ENCODE data around the gene CEP135. TPM values are rescaled to one million over a fixed set of nuclear protein-coding genes. Genes with fewer than 3 reads are reported as not detected.

Gene CEP135
- polyA plus RNA-seq, 1 donor (not counting 4 experiments of a cell fraction or from before 2014, with no cell fraction given) = 5.4 TPM

GRCh38 chr4:56058555-56058954, 109.8 kb downstream of the CEP135 start:
- Histone ChIP-seq H3K36me3 (ENCODE audit: control insufficient read depth in 2 of 2, extremely low read depth in 1 of 2, insufficient read depth in 2 of 2, low read length in 2 of 2) (no peaks in the 10 kb centered on the region), H3K27ac (ENCODE audit: control insufficient read depth, insufficient read depth, low read length) (no peak overlapping the region), H2AFZ (ENCODE audit: control insufficient read depth, low read length) (no peak overlapping the region), H3K79me2 (ENCODE audit: control insufficient read depth, insufficient read depth, low read length) (no peaks in the 10 kb centered on the region), H3K4me2 (ENCODE audit: control insufficient read depth, extremely low read depth, insufficient read depth, low read depth, low read length) (no peak overlapping the region), H3K9ac (ENCODE audit: control insufficient read depth, extremely low read depth, insufficient read depth, low read length) (no peak overlapping the region), H3K4me3 (ENCODE audit: control insufficient read depth in 2 of 3, extremely low read depth in 1 of 3, insufficient read depth in 2 of 3, low read depth in 1 of 3, low read length in 3 of 3) (no peak overlapping the region), H3K9me3 (ENCODE audit: control insufficient read depth, low read depth, low read length) (no peaks in the 10 kb centered on the region), H3K27me3 (ENCODE audit: control insufficient read depth, extremely low read depth, insufficient read depth, low read length) (peaks cover 11% of the 10 kb centered on the region), H3K9me1 (ENCODE audit: control insufficient read depth, extremely low read depth, insufficient read depth, low read length) (no peaks in the 10 kb centered on the region), H4K20me1 (ENCODE audit: control insufficient read depth, extremely low read depth, insufficient read depth, low read length) (no peaks in the 10 kb centered on the region), H3K4me1 (ENCODE audit: control insufficient read depth, extremely low read depth, insufficient read depth, low read length) (no peaks in the 10 kb centered on the region)
- dilution Hi-C loops (cut with MboI; ENCODE audit: extremely low pct_ligation_motif_present, low sequenced_read_pairs) = no loop called here
- DNase-seq (ENCODE audit: low read depth, low spot score) (no peak), FAIRE-seq (no peak)
- TF ChIP-seq EZH2 (IDR thresholded peaks at IDR 0.05; ENCODE audit: low read length) (no peak), CTCF (optimal IDR thresholded peaks at IDR 0.05 in 1 of 3, IDR thresholded peaks at IDR 0.05 in 1 of 3, conservative IDR thresholded peaks at IDR 0.05 in 1 of 3; ENCODE audit: extremely low read depth in 1 of 3, insufficient read depth in 2 of 3, low read length in 3 of 3) (no peak)

GRCh38 chr4:56060036-56060435, 111.3 kb downstream of the CEP135 start:
- Histone ChIP-seq H3K27me3 (ENCODE audit: control insufficient read depth, extremely low read depth, insufficient read depth, low read length) (peaks cover 4% of the 10 kb centered on the region), H3K4me2 (ENCODE audit: control insufficient read depth, extremely low read depth, insufficient read depth, low read depth, low read length) (no peak overlapping the region), H3K27ac (ENCODE audit: control insufficient read depth, insufficient read depth, low read length) (no peak overlapping the region), H3K4me3 (ENCODE audit: control insufficient read depth in 2 of 3, extremely low read depth in 1 of 3, insufficient read depth in 2 of 3, low read depth in 1 of 3, low read length in 3 of 3) (no peak overlapping the region), H3K79me2 (ENCODE audit: control insufficient read depth, insufficient read depth, low read length) (no peaks in the 10 kb centered on the region), H4K20me1 (ENCODE audit: control insufficient read depth, extremely low read depth, insufficient read depth, low read length) (no peaks in the 10 kb centered on the region), H2AFZ (ENCODE audit: control insufficient read depth, low read length) (no peak overlapping the region), H3K9me3 (ENCODE audit: control insufficient read depth, low read depth, low read length) (no peaks in the 10 kb centered on the region), H3K9me1 (ENCODE audit: control insufficient read depth, extremely low read depth, insufficient read depth, low read length) (no peaks in the 10 kb centered on the region), H3K4me1 (ENCODE audit: control insufficient read depth, extremely low read depth, insufficient read depth, low read length) (no peaks in the 10 kb centered on the region), H3K9ac (ENCODE audit: control insufficient read depth, extremely low read depth, insufficient read depth, low read length) (no peak overlapping the region), H3K36me3 (ENCODE audit: control insufficient read depth in 2 of 2, extremely low read depth in 1 of 2, insufficient read depth in 2 of 2, low read length in 2 of 2) (no peaks in the 10 kb centered on the region)
- FAIRE-seq = no peak
- TF ChIP-seq CTCF (optimal IDR thresholded peaks at IDR 0.05 in 1 of 3, IDR thresholded peaks at IDR 0.05 in 1 of 3, conservative IDR thresholded peaks at IDR 0.05 in 1 of 3; ENCODE audit: extremely low read depth in 1 of 3, insufficient read depth in 2 of 3, low read length in 3 of 3) (no peak), EZH2 (IDR thresholded peaks at IDR 0.05; ENCODE audit: low read length) (no peak)
- no peak for DNase-seq (ENCODE audit: low read depth, low spot score)
- dilution Hi-C loops (cut with MboI; ENCODE audit: extremely low pct_ligation_motif_present, low sequenced_read_pairs) = no loop called here

Data from keratinocyte (primary cell).